GM19452 (cell line): ENCODE data around the gene TBC1D8B.

ENCODE experiments used
- ATAC-seq: cut with Tn5 transposase; IDR thresholded peaks from one replicate; pipeline ENCODE4 v1.9.1; 2021; ENCODE audit not compliant: unreplicated experiment

TBC1D8B gene

GRCh38 chrX:106897259-106897658 lies 94.8 kb downstream of the TBC1D8B start:
- no peak for ATAC-seq

DNA sequence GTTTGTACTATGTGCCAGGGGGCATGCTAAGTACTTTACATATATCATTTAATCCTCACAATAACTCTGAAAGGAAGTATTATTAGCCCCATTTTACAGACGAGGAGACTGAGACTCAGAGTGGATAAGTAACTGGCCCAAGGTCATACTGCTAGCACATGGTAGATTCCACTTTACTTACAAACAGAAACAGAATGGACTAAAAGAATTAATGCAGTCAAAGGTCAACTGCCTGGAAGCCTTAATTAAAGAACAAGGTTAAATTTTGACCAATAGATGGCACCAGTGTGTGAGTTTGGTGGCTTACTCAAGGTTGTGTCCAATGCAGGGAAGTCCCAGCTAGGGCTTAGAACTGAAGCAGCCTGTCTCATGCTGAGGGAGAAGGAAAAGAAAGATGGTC lies 96.0 kb downstream of the TBC1D8B start:
- peak; percentile 69 for ATAC-seq

- no peak for ATAC-seq
Measured at GRCh38 chrX:106899276-106899675, 96.8 kb downstream of the TBC1D8B start.

DNA sequence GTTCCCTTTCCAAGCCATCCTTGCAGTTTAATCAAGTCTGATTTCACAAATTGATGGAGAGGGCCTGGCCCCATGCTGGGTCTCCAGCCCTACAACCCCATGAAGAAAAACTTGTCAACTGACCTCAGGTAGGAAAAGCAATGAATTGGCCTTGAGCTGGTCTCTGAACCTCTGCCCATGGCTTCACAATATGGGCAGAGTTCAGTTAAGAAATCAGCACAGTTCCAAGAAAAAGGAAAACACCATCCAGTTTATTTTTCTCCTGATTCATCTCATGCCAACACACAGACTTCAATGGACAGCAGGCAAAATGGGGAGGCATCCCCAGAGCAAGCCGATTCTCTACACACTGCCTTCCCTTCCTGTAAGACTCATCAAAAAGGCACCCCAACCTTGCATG lies 97.4 kb downstream of the TBC1D8B start:
- no peak for ATAC-seq

GRCh38 chrX:106901341-106901740 lies 98.9 kb downstream of the TBC1D8B start:
- ATAC-seq: no peak

GRCh38 chrX:106901781-106902219 lies 99.3 kb downstream of the TBC1D8B start:
- no peak for ATAC-seq

GRCh38 chrX:106902684-106903083 lies 100.2 kb downstream of the TBC1D8B start:
- ATAC-seq: no peak

GRCh38 chrX:106903291-106903824 lies 100.9 kb downstream of the TBC1D8B start, which contains the start of gene RIPPLY1:
RIPPLY1 (minus strand) TSS chrX:106903341; CDS start chrX:106903287, 54 bp downstream.
- ATAC-seq: no peak

- ATAC-seq: no peak
Measured at GRCh38 chrX:106903856-106904528, 101.5 kb downstream of the TBC1D8B start.

GRCh38 chrX:106905064-106905708 lies 102.7 kb downstream of the TBC1D8B start:
- no peak for ATAC-seq

GRCh38 chrX:106906361-106906760 lies 103.9 kb downstream of the TBC1D8B start:
- no peak for ATAC-seq

GRCh38 chrX:106912864-106913263 lies 110.4 kb downstream of the TBC1D8B start:
- no peak for ATAC-seq

- ATAC-seq: peak; percentile 63
Measured at GRCh38 chrX:106917830-106918500, 115.5 kb downstream of the TBC1D8B start.

- no peak for ATAC-seq
Measured at GRCh38 chrX:106919932-106920452, 117.5 kb downstream of the TBC1D8B start, which contains the start of gene CLDN2. CLDN2 (plus strand) TSS chrX:106920402; CDS start chrX:106928229, 7,827 bp downstream.

DNA sequence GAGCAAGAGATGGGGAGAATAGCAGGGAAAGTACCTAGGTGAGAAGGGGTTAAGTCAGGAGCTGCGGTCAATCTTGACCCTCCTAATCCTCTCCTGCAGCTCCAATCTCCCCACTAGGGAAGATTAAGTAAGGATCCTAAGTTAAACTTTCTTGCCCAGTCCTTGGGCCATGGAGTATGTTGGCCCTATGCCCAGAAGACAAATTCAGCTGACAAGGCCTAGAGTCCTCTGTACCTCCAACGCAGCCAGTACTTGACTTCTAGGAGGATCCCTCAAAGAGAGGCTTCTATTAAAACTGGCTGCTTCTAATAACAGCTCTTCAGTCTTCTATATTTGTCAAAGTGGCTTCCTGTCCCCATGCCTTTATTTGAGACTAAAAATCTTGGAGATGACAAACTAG lies 119.2 kb downstream of the TBC1D8B start:
- ATAC-seq: no peak
